K562 (cell line): ENCODE data around the gene CAPN5. TPM values are rescaled to one million over a fixed set of nuclear protein-coding genes. Genes with fewer than 3 reads are reported as not detected.

Experiments used
- ATAC-seq: fragments of 200-7000 bp; cut with Tn5 transposase; 3 replicates; pipeline ENCODE4 v1.9.1; 2020; ENCODE audit warnings: moderate library complexity
- BruUV-seq: library from RNA; stranded (reverse); fragments of 400-500 nt; replicated peaks from 2 replicates; lab custom pipeline; 2021; lab: Mats Ljungman, UMichigan
- CTCF ChIA-PET: fragments of 300-600 bp; formaldehyde crosslinking; extraction: SDS; loops from one replicate; lab custom pipeline; 2021; ENCODE audit warnings: low intra/inter-chr PET ratio; lab: Yijun Ruan, JAX
- POLR2A ChIA-PET: fragments of 300-600, 350-650 bp; sonication (Branson Sonifier 250); formaldehyde crosslinking; extraction: SDS; loops from one replicate; lab custom pipeline; 2021; ENCODE audit warnings: antibody characterized with exemption, inconsistent platforms; lab: Yijun Ruan, JAX
- DNase-seq, 4 experiments: peaks; one replicate each; pipeline versions ENCODE4 v3.0.0 to v3.0.0-alpha.2; 2011 to 2018; ENCODE audit warnings: low spot score in 3 of 4, mixed read lengths in 3 of 4; ENCODE audit errors: extremely low read depth in 1 of 4
- FAIRE-seq: peaks from 2 replicates; lab custom pipeline; 2011; peaks lifted over from hg19 to GRCh38; lab: Jason Lieb, UNC
- H2AFZ ChIP-seq: 2 replicates; pipeline ENCODE4 v1.6.0; 2011; ENCODE audit warnings: low read depth, low read length, control low read depth, inconsistent platforms
- H3K27ac ChIP-seq: fragments of 200-600 bp; 3 replicates; pipeline ENCODE4 v1.8.0; 2011; ENCODE audit warnings: low read depth, mild to moderate bottlenecking, control low read depth, inconsistent platforms, low read length, moderate library complexity, mixed read lengths; ENCODE audit errors: extremely low read depth
- H3K27me3 ChIP-seq, 2 experiments: fragments of 300-600 bp in 1 of 2; 2 replicates in 1 of 2; 3 replicates in 1 of 2; pipeline versions ENCODE4 v1.6.0 to v1.8.0; 2011; ENCODE audit warnings: inconsistent platforms in 2 of 2, low read length in 2 of 2, mild to moderate bottlenecking in 1 of 2, mixed read lengths in 1 of 2, moderate library complexity in 1 of 2; ENCODE audit not compliant: control insufficient read depth in 2 of 2, insufficient read depth in 2 of 2
- H3K36me3 ChIP-seq: fragments of 300-600 bp; 3 replicates; pipeline ENCODE4 v1.8.0; 2011; ENCODE audit warnings: mild to moderate bottlenecking, low read length, inconsistent platforms; ENCODE audit not compliant: control insufficient read depth, insufficient read depth
- H3K4me1 ChIP-seq, 2 experiments: fragments of 200-600 bp in 1 of 2; replicated peaks in 1 of 2; 2 replicates in 1 of 2; 3 replicates in 1 of 2; pipeline versions ENCODE4 v1.5.1 to v1.8.0; 2011; ENCODE audit warnings: inconsistent platforms in 2 of 2, low read length in 2 of 2, mild to moderate bottlenecking in 1 of 2, mixed read lengths in 1 of 2, moderate library complexity in 1 of 2; ENCODE audit not compliant: control insufficient read depth in 2 of 2, insufficient read depth in 2 of 2
- H3K4me2 ChIP-seq: 2 replicates; pipeline ENCODE4 v1.6.1; 2011; ENCODE audit warnings: low read length, control low read depth, inconsistent platforms, mixed read lengths; ENCODE audit not compliant: insufficient read depth
- H3K4me3 ChIP-seq: fragments of 200-600 bp; sonication (generic), shearing (Covaris generic); 2 replicates; pipeline ENCODE4 v1.5.1; 2016; ENCODE audit warnings: control low read depth, inconsistent platforms
- H3K79me2 ChIP-seq: fragments of 200-600 bp; 3 replicates; pipeline ENCODE4 v1.8.0; 2011; ENCODE audit warnings: low read length, inconsistent platforms; ENCODE audit not compliant: control insufficient read depth, insufficient read depth
- H3K9ac ChIP-seq, 2 experiments: 2 replicates each; pipeline versions ENCODE4 v1.6.0 to v1.6.1; 2011; ENCODE audit warnings: low read depth in 2 of 2, low read length in 2 of 2, control low read depth in 1 of 2, inconsistent platforms in 1 of 2, mild to moderate bottlenecking in 1 of 2, mixed read lengths in 1 of 2; ENCODE audit not compliant: insufficient read depth in 1 of 2
- H3K9me1 ChIP-seq: one replicate; pipeline ENCODE4 v1.6.0; 2011; ENCODE audit warnings: inconsistent platforms, mild to moderate bottlenecking, low read length, moderate library complexity; ENCODE audit not compliant: control insufficient read depth, insufficient read depth
- H3K9me3 ChIP-seq: replicated peaks from 2 replicates; pipeline ENCODE4 v1.5.1; 2011; ENCODE audit warnings: low read depth, low read length, inconsistent platforms; ENCODE audit not compliant: control insufficient read depth, insufficient read depth
- H4K20me1 ChIP-seq: replicated peaks from 2 replicates; pipeline ENCODE4 v1.6.1; 2011; ENCODE audit warnings: low read length, inconsistent platforms, mixed read lengths; ENCODE audit not compliant: control insufficient read depth, insufficient read depth
- ATF7 ChIP-seq: fragments of 450-650 bp; IDR thresholded peaks from 2 replicates; pipeline ENCODE4 v1.7.1; 2014; ENCODE audit warnings: mild to moderate bottlenecking, moderate library complexity
- BDP1 ChIP-seq: IDR thresholded peaks from 3 replicates; pipeline ENCODE4 v1.6.1; 2011; ENCODE audit not compliant: insufficient read length, insufficient read depth
- E2F5 ChIP-seq: sonication (generic); formaldehyde crosslinking; IDR thresholded peaks from 2 replicates; pipeline ENCODE4 v1.8.0; 2022; ENCODE audit warnings: mild to moderate bottlenecking, missing genetic modification reagents
- HINFP ChIP-seq: fragments of 450-650 bp; conservative IDR thresholded peaks from 2 replicates; pipeline ENCODE4 v1.6.1; 2016; ENCODE audit warnings: missing genetic modification characterization, low read depth, mild to moderate bottlenecking, control low read depth, missing compliant biosample characterization
- MAZ ChIP-seq, 2 experiments: fragments of 450-650 bp in 1 of 2; sonication (generic) in 1 of 2; formaldehyde crosslinking; IDR thresholded peaks in 1 of 2; conservative IDR thresholded peaks in 1 of 2; 2 replicates each; pipeline versions ENCODE4 v1.4.0 to v1.5.0; 2020; ENCODE audit warnings: mild to moderate bottlenecking in 1 of 2, missing genetic modification reagents in 1 of 2
- MLLT1 ChIP-seq, 2 experiments: fragments of 450-650 bp; IDR thresholded peaks; 2 replicates each; pipeline ENCODE4 v1.6.1; 2016
- POLR2AphosphoS2 ChIP-seq: IDR thresholded peaks from 2 replicates; pipeline ENCODE4 v1.6.1; 2012; ENCODE audit warnings: low read length, improper control_type of control experiment
- POLR2B ChIP-seq: fragments of 450-650 bp; IDR thresholded peaks from 2 replicates; pipeline ENCODE4 v1.6.1; 2018; ENCODE audit warnings: low read depth; ENCODE audit not compliant: partially characterized antibody
- POLR3A ChIP-seq: IDR thresholded peaks from 2 replicates; pipeline ENCODE4 v1.6.1; 2011; ENCODE audit warnings: borderline replicate concordance, mild to moderate bottlenecking, moderate library complexity; ENCODE audit not compliant: insufficient read length, insufficient read depth; ENCODE audit errors: extremely low read depth
- RNF2 ChIP-seq: sonication (generic); IDR thresholded peaks from 2 replicates; pipeline ENCODE4 v1.6.1; 2016
- SMAD1 ChIP-seq: fragments of 150-350 bp; IDR thresholded peaks from 2 replicates; pipeline ENCODE4 v1.6.1; 2014; ENCODE audit warnings: low read length, low read depth; ENCODE audit not compliant: partially characterized antibody
- SRF ChIP-seq, 2 experiments: fragments of 250-450, 450-650 bp in 1 of 2; sonication (Bioruptor Pico) in 1 of 2; sonication (generic) in 1 of 2; formaldehyde crosslinking; IDR thresholded peaks; 2 replicates each; pipeline versions ENCODE4 v1.5.0 to v1.5.1; 2020 to 2022; ENCODE audit warnings: mild to moderate bottlenecking in 1 of 2, missing genetic modification reagents in 1 of 2
- USF2 ChIP-seq: sonication (generic); formaldehyde crosslinking; IDR thresholded peaks from 2 replicates; pipeline ENCODE4 v1.5.0; 2020; ENCODE audit warnings: missing genetic modification reagents
- XRCC3 ChIP-seq: fragments of 450-650 bp; IDR thresholded peaks from 2 replicates; pipeline ENCODE4 v1.6.1; 2017; ENCODE audit warnings: mild to moderate bottlenecking, moderate library complexity
- XRCC4 ChIP-seq: IDR thresholded peaks from one replicate; pipeline ENCODE4 v1.6.1; 2011; ENCODE audit not compliant: insufficient read depth, insufficient read length; ENCODE audit errors: extremely low read depth
- ZNF23 ChIP-seq: fragments of 250-450 bp; sonication (Bioruptor Pico); IDR thresholded peaks from 2 replicates; pipeline ENCODE4 v1.4.0; 2020; ENCODE audit warnings: mild to moderate bottlenecking
- ZNF785 ChIP-seq: fragments of 250-450 bp; sonication (Bioruptor Pico); IDR thresholded peaks from 2 replicates; pipeline ENCODE4 v1.4.0; 2020; ENCODE audit warnings: mild to moderate bottlenecking
- WGBS: fragments of 100-300 bp; shearing (Covaris generic); methylation state at CpG from one replicate; pipeline ENCODE4 v1.1.6; 2016; ENCODE audit warnings: low coverage, mixed read lengths; ENCODE audit not compliant: insufficient coverage; ENCODE audit errors: missing lambda C conversion rate; 5-methylcytosine and 5-hydroxymethylcytosine counted together
- in situ Hi-C: fragments of 300-500 bp; cut with MboI; formaldehyde crosslinking; loops from 4 replicates; pipeline ENCODE4 v1.15.0; 2018; ENCODE audit warnings: inconsistent platforms, mixed read lengths
- intact Hi-C: fragments of 100-400 bp; cut with micrococcal nuclease; formaldehyde crosslinking; loops from 2 replicates; pipeline ENCODE4 v1.14.2; 2022
- polyA plus RNA-seq, 8 experiments: library from polyadenylated mRNA; depleted of rRNA in 4 of 8; stranded (reverse) in 5 of 8; unstranded in 3 of 8; fragments of >200 nt; fragmentation: Nextera tagmentation in 2 of 8; fragmentation: Illumina TruSeq in 1 of 8; extraction: Ambion mirVana in 2 of 8; extraction: Trizol in 1 of 8; gene quantifications; 2 replicates each; pipeline versions ENCODE4 v1.2.1 to v1.2.3, GENCODE V29; 2011 to 2014; ENCODE audit warnings: inconsistent platforms in 1 of 8, missing spikeins in 1 of 8
- total RNA-seq, 7 experiments: library from RNA; depleted of rRNA in 6 of 7; stranded (reverse); fragments of >200 nt in 6 of 7; fragmentation: Illumina TruSeq in 2 of 7; extraction: Trizol in 2 of 7; gene quantifications; 2 replicates each; pipeline versions ENCODE4 v1.2.1 to v1.2.3, GENCODE V29; 2011 to 2021; ENCODE audit warnings: low replicate concordance in 1 of 7

Gene CAPN5
- total and polyA plus RNA-seq, 9 of the 15 experiments (the other 6 are each of a cell fraction or from before 2014, with no cell fraction given) = 0.04 to 0.44 (median 0.14) TPM; not detected in 2

- Histone ChIP-seq H3K36me3 (no peaks in the 10 kb centered on the region), H3K4me2 (no peak overlapping the region), H3K27me3 (peaks cover 16 to 79% of the 10 kb centered on the region in 2 experiments; a peak in 4 of 5 replicates), H4K20me1 (peaks cover 18% of the 10 kb centered on the region; the same call in 1 of the 2 replicates), H3K9ac (no peak overlapping the region), H3K4me1 (peaks cover 0 to 15% of the 10 kb centered on the region in 2 experiments; a peak in 1 of 5 replicates), H3K9me3 (no peaks in the 10 kb centered on the region)
- FAIRE-seq = no peak
- POLR2A ChIA-PET = no interaction called here
- 0% methylated on average over 2 of the region's 2 CpGs for WGBS
- in situ Hi-C loops = loop anchor here (5.0 to 10.0 kb wide), 2 partner anchors 186 to 379 kb away; no protein-coding TSS in a partner anchor
- no peak for TF ChIP-seq MLLT1 (IDR thresholded peaks at IDR 0.05)
- no peak for TF ChIP-seq SRF (CRISPR knock-in tag; IDR thresholded peaks at IDR 0.05)
- TF ChIP-seq POLR3A = no peak
- no peak for TF ChIP-seq POLR2AphosphoS2
- no peak for TF ChIP-seq XRCC3
- no peak for TF ChIP-seq SMAD1
- no peak for TF ChIP-seq MAZ (CRISPR knock-in tag; conservative IDR thresholded peaks at IDR 0.05 in 1 of 2, IDR thresholded peaks at IDR 0.05 in 1 of 2)
- no peak for TF ChIP-seq RNF2
- TF ChIP-seq BDP1 = no peak
- TF ChIP-seq ATF7 = no peak
- TF ChIP-seq ZNF785 (CRISPR knock-in tag) = no peak
- TF ChIP-seq POLR2B = no peak
- no peak for TF ChIP-seq ZNF23 (CRISPR knock-in tag)
- no peak for TF ChIP-seq E2F5 (CRISPR knock-in tag)
- TF ChIP-seq USF2 (CRISPR knock-in tag) = no peak
- no peak for TF ChIP-seq HINFP (tag)
- no peak for TF ChIP-seq XRCC4
- TF ChIP-seq, all 486 proteins: peak for 0
- BruUV-seq = no TSS peak
- no peak overlapping the region for H3K27ac ChIP-seq
- no peak for ATAC-seq
- H3K4me3 ChIP-seq = no peak overlapping the region
- no peaks in the 10 kb centered on the region for H3K79me2 ChIP-seq
- peaks cover 7% of the 10 kb centered on the region for H3K9me1 ChIP-seq
- intact Hi-C loops = no loop called here
- CTCF ChIA-PET = no interaction called here
- H2AFZ ChIP-seq = no peak overlapping the region
- DNase-seq = no peak
Measured at GRCh38 chr11:77103319-77103718, 36.5 kb downstream of the CAPN5 start.
